Measurements from ENCODE around the gene GPR139.

Gene GPR139

GRCh38 chr16:19984135-19984534 lies 89.6 kb downstream of the GPR139 start:
- no peak for DNase-seq
